Anterior cingulate cortex (tissue), 58 donors: ENCODE data around the gene HDAC9.
"Not testable (repeated sequence)": the region's sequence is repeated elsewhere in the genome, so short reads cannot be mapped to it uniquely, and the experiment has no call there.

ENCODE experiments used
- DNase-seq, 58 donors: peaks; one replicate each; lab custom pipeline; 2025; lab: John Stamatoyannopoulos, UW

Gene HDAC9

DNA sequence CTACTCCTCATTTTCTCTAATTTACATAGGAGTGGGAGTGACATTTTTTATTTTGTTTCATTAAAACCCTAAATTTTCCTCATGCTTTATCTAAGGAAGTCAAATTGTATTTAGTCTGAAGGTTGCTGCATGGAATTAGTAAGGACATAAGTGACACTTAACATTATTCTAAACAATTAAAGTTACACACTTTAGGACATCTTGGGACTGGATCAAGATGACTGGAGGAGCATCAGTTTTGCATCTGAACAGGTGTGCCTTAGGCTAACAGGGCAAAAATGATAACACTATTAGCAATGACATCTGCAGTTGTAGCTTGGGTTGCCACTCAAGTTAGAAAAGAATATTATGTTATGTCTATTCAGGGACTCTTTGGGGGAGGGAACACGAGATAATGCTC lies 199.4 kb downstream of the HDAC9 start:
- DNase-seq: no peak

DNA sequence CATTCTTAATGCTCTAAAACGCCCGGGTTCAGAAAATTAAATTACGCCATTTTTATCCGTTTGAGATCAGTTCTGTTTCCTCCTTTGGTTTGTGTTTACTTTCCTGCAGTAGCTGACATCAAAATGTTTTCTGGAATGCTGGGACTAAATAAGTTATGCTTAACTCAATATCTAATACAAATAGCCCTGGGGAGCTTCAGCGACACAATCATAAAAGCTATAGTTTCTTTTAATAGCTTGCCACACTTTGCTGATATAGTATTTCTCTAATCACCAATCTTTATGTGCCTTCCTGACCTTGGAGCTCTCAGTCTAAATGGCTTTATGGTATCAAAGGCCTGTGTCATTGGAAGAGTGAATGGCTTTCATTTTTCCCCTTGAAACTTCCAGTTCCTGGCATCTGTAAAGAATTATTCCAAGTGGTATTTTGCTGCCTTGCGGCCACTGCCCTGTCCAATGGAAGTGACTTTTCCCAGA lies 202.7 kb downstream of the HDAC9 start:
- DNase-seq: no peak

DNA sequence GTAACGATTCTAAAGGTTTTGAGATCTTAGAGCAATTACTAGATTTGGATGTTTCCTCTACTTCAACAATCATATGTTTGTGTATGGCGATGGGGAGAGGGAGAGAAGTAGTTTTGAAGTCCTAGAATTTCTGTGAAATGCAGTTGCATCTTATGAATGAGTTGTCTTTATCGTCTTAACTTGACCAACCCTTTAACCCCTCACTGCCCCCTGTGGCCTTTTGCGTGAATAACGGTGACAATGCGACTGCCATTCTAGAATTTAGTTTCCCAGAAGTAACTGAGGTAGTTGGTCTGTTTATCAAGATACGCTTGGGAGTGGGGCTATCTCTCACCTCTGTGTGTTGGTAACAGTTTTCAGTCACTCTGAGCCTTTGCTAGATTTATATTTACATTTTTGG lies 204.6 kb downstream of the HDAC9 start:
- DNase-seq: no peak

DNA sequence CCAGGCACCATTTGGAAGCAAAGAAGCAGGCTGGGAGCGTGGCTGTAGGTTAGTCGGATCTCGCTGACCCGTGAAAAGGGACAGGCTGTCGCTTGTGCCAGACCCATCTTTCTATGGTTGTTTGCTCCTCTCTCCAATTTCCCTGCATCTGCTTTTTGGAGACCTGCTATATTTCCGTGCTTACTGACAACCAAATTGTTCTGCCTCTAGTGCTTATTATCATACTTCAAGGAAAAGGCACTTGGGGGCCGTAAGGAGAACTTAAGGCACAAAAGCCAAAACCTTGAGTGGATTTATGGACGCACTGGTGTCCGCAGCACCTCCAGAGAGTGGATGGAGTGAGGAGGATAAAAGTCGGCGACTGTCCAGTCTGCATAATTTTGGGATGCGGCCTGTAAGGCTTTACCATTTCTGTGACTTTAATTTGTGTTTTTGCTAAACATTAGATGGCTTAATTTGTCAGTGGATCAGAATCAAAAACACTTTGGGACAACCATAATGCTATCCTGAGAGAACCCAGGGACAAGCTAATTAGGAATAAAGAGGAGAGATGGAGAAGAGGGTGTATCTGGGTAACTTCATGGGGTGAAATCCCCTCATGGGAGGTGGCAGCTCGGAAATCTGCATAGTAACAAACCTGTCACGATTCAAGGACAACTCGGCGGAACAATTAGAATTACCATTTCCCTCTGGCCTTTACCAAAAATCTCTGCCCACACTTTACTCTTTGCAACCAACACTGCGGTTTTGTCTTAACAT lies 206.7 kb downstream of the HDAC9 start:
- no peak for DNase-seq

DNA sequence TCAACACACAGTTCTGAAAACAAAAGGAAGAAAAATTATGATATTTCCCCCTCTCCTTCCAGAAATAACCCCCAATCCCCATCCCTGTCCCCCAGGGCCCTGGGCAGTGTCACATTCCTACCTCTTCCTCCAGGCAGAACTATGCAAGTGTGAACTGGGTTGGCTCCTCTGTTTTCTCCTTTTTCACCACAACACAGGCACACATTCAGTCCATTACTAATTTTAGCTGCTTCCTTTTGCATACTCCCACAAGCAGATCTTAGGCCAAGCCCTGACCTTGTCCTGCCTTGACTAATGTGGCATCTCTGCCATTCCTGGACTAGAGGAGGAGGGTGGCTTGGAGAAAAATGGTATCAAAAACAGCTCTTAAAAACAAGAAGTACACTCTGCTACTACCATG lies 208.1 kb downstream of the HDAC9 start:
- DNase-seq: no peak

DNA sequence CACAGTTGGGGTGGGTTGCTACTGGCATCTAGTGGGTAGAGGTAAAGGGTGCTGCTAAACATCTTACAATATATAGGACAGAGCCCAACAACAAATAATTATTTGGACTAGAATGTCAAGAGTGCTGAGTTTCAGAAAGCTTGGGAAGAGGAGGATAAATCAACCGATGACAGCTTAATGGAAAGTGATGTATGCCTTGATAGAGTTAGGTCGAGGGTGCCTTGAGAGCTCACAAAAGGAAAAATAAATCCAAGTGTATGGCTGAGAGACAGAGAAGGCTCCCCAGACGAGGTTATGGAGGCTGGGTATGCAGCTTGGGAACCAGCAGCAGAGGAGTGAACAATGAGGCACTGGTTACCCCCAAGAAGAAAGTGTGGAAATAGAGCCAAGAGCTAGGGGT lies 211.1 kb downstream of the HDAC9 start:
- no peak for DNase-seq

DNA sequence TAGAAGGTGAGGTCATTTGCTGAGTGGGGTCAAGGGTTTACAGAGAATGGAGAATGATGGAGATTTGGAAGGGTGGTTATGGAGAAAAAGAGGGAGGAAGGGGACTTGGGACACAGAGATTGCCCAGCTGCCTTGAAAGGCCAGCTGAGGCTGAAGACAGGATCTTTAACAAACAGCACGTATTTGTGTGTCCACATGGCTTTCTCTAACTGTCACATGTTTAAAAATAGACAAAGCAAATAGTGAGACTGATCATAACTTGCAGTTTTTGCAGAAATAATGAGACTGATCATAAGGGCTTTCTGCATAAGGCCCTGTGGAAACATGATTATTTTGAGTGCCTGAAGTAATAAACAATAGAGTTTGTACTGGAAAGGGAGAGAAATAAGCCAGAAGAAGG lies 212.7 kb downstream of the HDAC9 start:
- no peak for DNase-seq

DNA sequence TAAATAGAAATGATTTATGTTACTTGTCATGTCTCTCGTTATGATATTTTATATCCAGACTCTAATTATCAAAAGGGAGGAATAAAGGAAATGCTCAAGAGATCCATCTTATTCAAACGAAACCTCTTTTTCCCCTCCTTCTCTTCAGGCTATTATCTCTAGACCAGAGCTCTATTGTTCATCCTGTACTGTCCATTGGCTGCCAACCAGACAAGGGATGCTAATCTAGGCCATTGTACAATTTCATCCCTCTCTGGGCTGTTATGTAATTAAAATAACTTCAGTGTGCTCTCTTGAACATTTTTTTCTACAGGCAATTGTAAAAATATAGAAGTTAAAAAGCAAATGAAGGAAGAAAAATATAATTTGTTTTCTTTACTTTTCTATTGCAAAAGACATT lies 220.4 kb downstream of the HDAC9 start:
- DNase-seq: no peak

DNA sequence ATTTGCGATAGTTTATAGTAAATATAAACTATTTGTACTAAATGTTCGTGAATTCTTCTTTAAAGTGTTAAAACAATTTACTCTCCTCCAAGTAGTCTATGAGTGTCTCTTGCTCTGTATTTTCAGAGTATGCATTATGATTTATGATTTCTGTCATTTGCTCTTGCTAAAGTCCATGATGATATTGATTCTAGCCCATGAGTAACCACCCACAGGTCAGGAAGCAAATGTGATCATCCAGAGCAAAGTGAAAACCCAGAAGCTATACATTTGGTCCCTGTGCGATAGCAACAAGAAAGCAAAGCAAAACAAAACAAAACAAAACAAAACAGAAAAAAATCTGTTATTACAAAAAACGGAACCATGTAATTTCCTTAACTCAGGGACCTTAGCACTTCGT lies 225.9 kb downstream of the HDAC9 start:
- DNase-seq: no peak

DNA sequence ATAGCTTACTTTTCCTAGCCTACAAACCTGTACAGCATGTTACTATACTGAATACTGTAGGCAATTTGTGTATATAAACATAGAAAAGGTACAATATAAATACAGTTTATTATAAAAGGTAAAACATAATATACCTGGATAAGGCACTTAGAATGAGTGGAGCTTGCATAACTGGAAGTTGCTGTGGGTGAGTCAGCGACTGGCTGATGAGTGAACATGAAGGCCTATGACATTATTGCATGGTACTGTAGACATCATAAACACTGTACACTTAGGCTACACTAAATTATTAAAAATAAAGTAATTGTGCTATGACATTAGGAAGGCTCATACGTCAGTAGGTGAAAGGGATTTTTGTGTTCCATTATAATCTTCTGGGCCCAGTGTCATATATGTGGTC lies 228.8 kb downstream of the HDAC9 start:
- no peak for DNase-seq

DNA sequence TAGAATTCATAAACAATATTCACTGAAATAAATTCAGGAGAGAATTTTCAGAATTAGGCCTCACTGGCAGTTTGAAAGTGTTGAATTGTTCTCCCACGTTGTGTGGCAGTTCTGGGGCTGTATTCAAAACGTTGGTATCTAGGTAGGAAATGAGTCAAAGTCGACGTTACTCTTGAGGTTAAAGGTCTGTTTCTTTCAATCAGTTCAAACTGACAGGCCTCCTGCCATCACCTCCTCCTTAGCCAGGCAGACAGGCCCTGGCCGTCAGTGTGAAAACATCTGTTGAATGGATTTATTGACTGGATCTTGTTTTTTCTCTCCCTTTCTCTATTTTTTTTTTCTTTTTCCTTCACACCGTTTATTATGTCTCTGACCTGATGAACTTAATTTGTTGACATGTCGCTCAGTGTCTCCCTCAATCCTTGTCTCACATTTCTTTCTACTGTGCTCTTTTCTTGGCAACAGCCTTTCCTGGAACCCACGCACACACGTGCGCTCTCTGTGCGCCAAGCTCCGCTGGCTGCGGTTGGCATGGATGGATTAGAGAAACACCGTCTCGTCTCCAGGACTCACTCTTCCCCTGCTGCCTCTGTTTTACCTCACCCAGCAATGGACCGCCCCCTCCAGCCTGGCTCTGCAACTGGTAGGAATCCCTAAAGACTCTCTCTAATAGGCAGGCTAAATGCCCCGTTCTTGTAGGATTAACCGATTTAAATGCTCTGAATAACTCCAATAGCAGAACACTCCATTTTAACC lies 231.7 kb downstream of the HDAC9 start:
- no peak for DNase-seq

DNA sequence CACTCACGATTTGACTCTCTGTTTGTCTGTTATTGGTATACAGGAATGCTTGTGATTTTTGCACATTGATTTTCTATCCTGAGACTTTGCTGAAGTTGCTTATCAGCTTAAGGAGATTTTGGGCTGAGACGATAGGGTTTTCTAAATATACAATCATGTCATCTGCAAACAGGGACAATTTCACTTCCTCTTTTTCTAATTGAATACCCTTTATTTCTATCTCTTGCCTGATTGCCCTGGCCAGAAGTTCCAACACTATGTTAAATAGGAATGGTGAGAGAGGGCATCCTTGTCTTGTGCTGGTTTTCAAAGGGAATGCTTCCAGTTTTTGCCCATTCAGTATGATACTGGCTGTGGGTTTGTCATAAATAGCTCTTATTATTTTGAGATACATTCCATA lies 240.5 kb downstream of the HDAC9 start:
- not testable (repeated sequence) for DNase-seq

DNA sequence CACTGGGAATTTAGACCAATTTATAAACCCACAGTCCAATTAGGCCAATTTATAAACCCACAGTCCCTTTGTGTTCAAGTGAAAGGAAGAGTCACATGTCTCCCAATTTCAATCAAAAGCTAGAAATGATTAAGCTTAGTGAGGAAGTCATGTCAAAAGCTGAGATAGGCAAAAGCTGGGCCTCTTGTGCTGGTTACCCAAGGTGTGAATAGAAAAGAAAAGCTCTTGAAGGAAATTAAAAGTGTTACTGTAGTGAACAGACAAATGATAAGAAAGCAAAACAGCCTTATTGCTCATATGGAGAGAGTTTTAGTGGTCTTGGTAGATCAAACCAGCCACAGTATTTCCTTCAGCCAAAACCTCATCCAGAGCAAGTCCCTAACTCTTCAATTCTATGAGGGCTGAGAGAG lies 245.0 kb downstream of the HDAC9 start:
- DNase-seq: no peak

DNA sequence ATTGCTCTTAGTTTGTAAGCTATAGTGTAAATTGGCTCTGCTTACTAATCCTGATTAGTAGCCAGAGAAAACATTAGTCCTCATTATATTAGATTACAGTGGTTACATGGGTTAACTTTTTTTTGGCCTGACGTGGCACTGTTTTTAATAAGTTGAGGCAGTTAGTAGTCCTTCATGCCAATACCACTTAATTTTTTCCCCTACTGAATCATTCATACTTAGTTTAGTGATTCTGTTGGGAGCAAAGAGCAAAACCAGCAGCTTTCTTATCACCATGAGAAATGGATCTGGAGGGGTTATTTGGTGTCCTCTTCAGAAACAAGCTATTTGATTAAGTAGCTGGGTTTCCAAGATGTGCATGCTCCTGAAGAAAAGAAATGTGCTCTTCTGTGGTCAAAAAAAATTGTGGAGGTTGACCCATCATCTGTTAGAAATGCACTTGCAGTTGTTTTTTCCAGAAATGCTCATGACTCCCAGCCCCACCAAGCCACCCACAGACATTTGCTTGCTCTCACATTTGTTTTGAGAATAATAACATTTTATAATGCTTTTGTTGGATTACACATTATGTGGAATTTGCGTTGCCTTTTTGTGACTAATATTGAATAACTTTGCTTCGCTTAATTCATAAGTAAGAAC lies 258.5 kb downstream of the HDAC9 start:
- no peak for DNase-seq

DNA sequence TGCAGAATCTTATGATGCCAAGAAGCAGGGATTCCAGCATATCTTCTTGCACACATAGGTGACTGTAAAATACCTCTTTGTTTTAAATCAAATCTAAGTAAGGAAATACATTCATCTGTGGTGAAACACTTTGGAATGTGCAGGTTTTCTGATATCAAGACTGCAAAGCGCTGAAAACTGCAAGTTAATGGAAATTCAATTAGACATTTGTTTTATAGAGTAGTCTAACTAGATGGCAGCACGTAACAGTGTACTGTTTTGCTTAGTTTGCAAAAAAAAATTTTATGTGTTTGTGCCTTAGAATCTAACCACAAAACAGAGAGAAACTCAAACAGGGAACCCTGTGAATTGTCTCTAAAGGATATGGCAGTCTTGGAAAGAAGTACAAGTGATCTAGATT lies 259.2 kb downstream of the HDAC9 start:
- DNase-seq: no peak

DNA sequence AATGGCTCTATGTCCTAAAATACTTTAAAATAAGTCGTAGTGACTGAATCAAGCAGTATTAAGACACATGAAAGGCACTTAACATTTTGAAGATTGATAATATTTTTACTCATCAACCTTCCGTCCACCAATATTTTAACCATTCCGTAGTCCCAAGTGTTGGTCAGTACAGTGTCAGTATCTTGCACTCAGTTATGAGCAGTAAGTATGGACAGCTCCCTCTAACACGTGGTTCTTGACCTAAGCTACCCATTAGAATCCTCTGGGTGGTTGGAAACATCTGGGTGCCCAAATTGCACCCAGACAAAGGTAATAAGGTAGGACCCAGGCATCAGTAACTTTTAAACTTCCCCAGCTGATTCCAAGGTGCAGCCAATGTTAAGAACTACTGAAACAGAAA lies 260.2 kb downstream of the HDAC9 start:
- DNase-seq: no peak

DNA sequence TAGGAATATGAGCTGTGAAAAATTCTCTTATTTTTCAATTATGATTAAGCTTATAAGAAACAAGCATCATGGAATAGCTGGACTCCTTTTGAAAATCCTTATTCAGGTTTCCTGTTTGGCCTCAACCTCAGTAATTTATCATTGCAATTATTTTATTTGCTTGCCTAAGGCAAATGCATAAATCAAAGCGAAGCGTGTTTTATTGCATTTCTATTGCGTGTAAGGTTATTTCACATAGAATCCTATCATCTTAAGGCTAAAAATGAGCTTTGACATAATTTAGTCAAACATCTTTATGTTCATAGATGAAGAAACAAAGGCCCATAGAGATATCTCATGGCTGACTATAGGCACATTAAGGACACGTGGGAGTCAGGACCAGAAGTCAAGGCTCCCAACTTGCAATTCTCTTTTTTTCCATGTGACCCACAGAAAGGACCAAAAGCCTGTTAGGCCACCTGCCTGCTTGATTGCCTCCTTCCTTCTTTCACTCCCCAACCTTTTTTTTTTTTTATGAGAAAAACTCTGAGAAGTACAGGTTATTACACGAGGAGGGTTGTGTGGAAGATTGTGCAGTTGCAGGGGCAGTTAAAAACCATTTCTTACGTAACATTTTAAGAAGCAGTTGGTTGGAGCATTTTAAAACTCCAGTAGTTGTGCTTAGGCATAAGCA lies 261.0 kb downstream of the HDAC9 start:
- no peak for DNase-seq

DNA sequence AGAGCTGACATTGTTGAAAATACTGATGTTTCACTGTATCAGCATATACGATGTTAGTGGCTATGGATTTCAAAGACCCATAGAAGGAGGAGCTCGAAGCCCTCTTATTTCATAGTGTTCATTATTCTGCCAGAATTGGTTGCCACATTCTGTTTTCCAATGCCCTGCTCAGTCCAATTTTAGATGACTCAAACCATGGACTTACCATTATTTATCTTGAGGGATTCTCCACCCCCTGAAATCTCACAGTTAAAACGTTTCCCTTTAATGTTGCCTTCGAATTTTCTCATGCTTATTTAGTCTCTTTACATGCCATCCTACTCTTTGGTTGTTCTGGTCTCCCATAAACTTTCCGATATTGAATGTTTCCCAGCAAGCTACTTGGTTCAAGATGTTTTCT lies 264.5 kb downstream of the HDAC9 start:
- DNase-seq: no peak

DNA sequence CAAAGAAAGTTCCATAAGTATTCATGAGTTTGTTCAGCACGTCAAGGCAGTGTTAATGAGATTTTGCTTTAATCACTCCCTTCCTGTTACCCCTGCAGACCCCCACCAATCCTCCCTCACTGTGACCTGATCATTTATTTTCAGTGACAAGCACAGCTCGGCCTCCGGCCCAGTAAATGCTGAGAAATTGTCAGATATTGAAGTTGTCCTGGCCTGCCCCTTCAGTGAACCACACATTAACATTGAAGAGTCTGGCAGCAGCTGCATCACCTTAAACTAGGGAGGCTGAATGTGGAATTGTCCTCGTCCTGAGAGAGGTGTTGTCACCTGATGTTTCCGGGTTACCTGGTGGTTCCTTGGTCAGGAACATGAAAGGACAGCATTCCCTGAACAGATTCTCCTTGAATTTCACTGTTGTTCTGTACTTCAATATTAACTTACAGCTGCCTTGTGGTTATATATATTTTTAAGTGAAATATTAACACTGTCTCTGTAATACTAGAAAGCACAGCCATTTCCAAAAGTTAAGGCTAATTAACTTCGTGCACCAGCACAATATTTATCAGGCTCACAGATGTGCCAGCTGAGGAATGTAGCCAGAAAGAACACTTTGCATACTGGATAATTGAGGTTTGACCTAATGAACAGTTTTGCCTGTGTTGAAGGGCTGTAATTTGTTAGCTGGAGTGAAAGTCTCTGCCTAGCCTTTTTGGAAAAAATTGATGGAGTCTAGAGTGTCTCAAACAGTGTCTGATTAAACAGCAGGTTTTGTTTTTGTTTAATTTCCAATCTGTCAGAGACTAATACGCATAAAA lies 265.3 kb downstream of the HDAC9 start:
- no peak for DNase-seq

DNA sequence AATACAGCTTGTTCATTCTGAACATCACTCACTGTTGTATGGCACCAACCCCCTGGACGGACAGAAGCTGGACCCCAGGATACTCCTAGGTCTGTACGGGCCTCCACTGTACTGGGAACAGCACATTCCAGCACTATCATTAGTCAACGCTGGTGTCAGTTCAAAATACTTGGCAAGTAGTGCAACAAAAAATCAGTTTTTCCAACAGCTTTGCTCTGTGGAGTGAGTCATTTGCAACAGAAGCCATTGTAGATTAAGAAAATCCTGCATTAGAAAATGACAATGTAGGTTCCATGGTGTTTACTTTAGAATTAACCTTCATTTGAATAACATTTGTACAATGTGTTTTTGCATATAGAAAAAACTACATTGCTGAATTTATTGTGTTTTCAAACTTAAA lies 266.6 kb downstream of the HDAC9 start:
- no peak for DNase-seq
